Esophagus squamous epithelium (tissue), 5 donors: ENCODE results near the gene CASK. TPM values are rescaled to one million over a fixed set of nuclear protein-coding genes. Genes with fewer than 3 reads are reported as not detected.

ENCODE experiments used
- DNase-seq: peaks from one replicate; lab custom pipeline; 2025; lab: John Stamatoyannopoulos, UW
- H3K27ac ChIP-seq, 4 donors: fragments of 200-600 bp; sonication (generic); one replicate each; pipeline ENCODE4 v1.5.1; 2016 to 2019; ENCODE audit warnings: mild to moderate bottlenecking in 1 of 4
- H3K27me3 ChIP-seq, 4 donors: fragments of 200-600 bp; sonication (generic); 1 replicate in 3 of 4; 2 replicates in 1 of 4; pipeline versions ENCODE4 v1.5.1 to v1.6.0; 2017 to 2021; ENCODE audit warnings: antibody characterized with exemption in 1 of 4
- H3K36me3 ChIP-seq, 3 donors: fragments of 200-600 bp; sonication (generic); one replicate each; pipeline ENCODE4 v1.5.1; 2016 to 2019
- H3K4me1 ChIP-seq, 3 donors: fragments of 200-600 bp; sonication (generic); one replicate each; pipeline ENCODE4 v1.5.1; 2017 to 2019
- H3K4me3 ChIP-seq, 4 donors: fragments of 200-600 bp; sonication (generic); 1 replicate in 3 of 4; 2 replicates in 1 of 4; pipeline ENCODE4 v1.5.1; 2016 to 2019; ENCODE audit warnings: mild to moderate bottlenecking in 2 of 4, moderate library complexity in 1 of 4
- H3K9me3 ChIP-seq, 3 donors: fragments of 200-600 bp; sonication (generic); one replicate each; pipeline ENCODE4 v1.5.1; 2016 to 2019
- POLR2A ChIP-seq, 4 donors: fragments of 450-650 bp; IDR thresholded peaks; one replicate each; pipeline ENCODE4 v1.6.1; 2017; ENCODE audit warnings: antibody characterized with exemption in 4 of 4, mild to moderate bottlenecking in 4 of 4, moderate library complexity in 3 of 4
- WGBS, 2 donors: methylation state at CpG; one replicate each; pipeline ENCODE4 v1.1.5; 2018; 5-methylcytosine and 5-hydroxymethylcytosine counted together
- intact Hi-C: fragments of 100-400 bp; cut with DNase I; formaldehyde crosslinking; loops from one replicate; pipeline ENCODE4 v1.15.0; 2022
- total RNA-seq, 4 donors: library from RNA; depleted of rRNA; stranded (reverse); fragments of >200 nt; gene quantifications; one replicate each; pipeline ENCODE4 v1.1.0, GENCODE V29; 2016
- TF ChIP-seq, protein P1 (sequence below), 6 experiments: fragments of 450-650 bp in 4 of 6; fragments of 200-600 bp in 2 of 6; sonication (generic) in 2 of 6; IDR thresholded peaks; one replicate each; pipeline ENCODE4 v1.5.1; 2016 to 2019; ENCODE audit warnings: antibody characterized with exemption in 6 of 6, mild to moderate bottlenecking in 4 of 6, moderate library complexity in 4 of 6
- donor health status: DM: yes; HTN: yes; CAD: no.

The CASK gene
- total RNA-seq, 4 donors from 2014 or later: 32.3 to 57.4 (median 36.0) TPM

DNA sequence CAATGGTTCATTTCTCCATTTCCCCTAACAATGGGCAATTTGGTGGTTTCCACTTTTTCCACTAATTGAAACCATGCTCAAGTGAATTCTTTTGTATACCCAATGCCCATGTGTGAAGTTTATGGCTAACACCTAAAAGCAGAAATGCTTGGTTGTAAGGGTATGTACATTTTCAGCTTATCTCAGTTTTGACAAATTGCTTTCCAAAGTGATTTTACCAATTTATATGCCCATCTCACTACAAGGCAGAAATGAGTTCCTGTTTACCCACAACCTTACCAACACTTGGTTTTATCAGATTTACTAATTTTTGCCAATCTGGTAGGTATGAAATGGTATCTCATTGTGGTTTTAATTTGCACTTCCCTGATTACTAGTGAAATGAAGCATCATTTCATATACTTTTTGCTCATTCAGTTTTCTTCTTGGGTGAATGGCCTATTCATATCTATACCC lies 219.8 kb downstream of the CASK start:
- Histone ChIP-seq H3K27ac (no peak overlapping the region), H3K27me3 (no peaks in the 10 kb centered on the region), H3K4me3 (no peak overlapping the region), H3K36me3 (no peaks in the 10 kb centered on the region), H3K9me3 (no peaks in the 10 kb centered on the region), H3K4me1 (no peaks in the 10 kb centered on the region)
- no peak for DNase-seq
- no peak for TF ChIP-seq POLR2A (IDR thresholded peaks at IDR 0.05)
- TF ChIP-seq, protein P1, sequence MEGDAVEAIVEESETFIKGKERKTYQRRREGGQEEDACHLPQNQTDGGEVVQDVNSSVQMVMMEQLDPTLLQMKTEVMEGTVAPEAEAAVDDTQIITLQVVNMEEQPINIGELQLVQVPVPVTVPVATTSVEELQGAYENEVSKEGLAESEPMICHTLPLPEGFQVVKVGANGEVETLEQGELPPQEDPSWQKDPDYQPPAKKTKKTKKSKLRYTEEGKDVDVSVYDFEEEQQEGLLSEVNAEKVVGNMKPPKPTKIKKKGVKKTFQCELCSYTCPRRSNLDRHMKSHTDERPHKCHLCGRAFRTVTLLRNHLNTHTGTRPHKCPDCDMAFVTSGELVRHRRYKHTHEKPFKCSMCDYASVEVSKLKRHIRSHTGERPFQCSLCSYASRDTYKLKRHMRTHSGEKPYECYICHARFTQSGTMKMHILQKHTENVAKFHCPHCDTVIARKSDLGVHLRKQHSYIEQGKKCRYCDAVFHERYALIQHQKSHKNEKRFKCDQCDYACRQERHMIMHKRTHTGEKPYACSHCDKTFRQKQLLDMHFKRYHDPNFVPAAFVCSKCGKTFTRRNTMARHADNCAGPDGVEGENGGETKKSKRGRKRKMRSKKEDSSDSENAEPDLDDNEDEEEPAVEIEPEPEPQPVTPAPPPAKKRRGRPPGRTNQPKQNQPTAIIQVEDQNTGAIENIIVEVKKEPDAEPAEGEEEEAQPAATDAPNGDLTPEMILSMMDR (IDR thresholded peaks at IDR 0.05): no peak
- intact Hi-C loops: no loop called here

DNA sequence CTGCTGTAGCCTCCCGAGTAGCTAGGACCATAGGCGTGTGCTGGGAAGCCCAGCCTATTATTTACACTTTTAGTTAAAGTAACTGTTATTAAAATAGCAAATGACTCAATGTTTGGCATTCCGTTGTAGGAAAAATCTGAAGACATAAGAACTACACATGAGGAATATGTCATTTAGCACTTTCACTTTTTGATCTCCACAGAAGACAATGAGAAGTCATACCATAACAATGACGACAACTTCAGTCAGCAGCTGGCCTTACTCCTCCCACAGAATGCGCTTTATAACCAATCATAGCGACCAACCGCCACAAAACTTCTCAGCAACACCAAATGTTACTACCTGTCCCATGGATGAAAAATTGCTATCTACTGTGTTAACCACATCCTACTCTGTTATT lies 227.9 kb downstream of the CASK start:
- Histone ChIP-seq H3K4me1 (no peaks in the 10 kb centered on the region), H3K9me3 (no peaks in the 10 kb centered on the region), H3K4me3 (no peak overlapping the region), H3K27ac (no peak overlapping the region), H3K27me3 (no peaks in the 10 kb centered on the region), H3K36me3 (no peaks in the 10 kb centered on the region)
- no peak for DNase-seq
- intact Hi-C loops: no loop called here
- TF ChIP-seq, protein P1 (IDR thresholded peaks at IDR 0.05): no peak
- no peak for TF ChIP-seq POLR2A (IDR thresholded peaks at IDR 0.05)
- WGBS, 2 donors: 72 to 82% methylated on average over 7 of the region's 7 CpGs

DNA sequence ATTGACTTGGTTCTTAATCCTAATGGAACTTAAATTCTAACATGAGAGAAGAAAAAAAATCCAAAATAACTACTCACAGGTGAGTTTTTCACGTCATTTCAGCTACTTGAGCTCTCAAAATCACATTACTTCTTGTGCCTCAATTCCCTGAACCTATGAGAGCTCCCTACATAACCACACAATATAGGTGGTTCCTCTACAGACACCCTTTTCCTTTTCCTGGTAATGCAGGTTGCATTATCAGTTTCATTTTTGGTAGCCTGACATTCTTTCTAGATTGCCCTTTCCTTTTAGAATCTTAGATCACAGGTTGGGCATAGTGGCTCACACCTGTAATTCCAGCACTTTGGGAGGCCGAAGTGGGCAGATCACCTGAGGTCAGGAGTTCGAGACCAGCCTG lies 230.3 kb downstream of the CASK start:
- Histone ChIP-seq H3K36me3 (no peaks in the 10 kb centered on the region), H3K9me3 (no peaks in the 10 kb centered on the region), H3K4me3 (no peak overlapping the region), H3K27ac (no peak overlapping the region), H3K4me1 (no peaks in the 10 kb centered on the region), H3K27me3 (no peaks in the 10 kb centered on the region)
- intact Hi-C loops: no loop called here
- no peak for DNase-seq
- WGBS, 2 donors: 55 to 91% methylated on average over 1 of the region's 3 CpGs
- no peak for TF ChIP-seq POLR2A (IDR thresholded peaks at IDR 0.05)
- TF ChIP-seq, protein P1 (IDR thresholded peaks at IDR 0.05): no peak

DNA sequence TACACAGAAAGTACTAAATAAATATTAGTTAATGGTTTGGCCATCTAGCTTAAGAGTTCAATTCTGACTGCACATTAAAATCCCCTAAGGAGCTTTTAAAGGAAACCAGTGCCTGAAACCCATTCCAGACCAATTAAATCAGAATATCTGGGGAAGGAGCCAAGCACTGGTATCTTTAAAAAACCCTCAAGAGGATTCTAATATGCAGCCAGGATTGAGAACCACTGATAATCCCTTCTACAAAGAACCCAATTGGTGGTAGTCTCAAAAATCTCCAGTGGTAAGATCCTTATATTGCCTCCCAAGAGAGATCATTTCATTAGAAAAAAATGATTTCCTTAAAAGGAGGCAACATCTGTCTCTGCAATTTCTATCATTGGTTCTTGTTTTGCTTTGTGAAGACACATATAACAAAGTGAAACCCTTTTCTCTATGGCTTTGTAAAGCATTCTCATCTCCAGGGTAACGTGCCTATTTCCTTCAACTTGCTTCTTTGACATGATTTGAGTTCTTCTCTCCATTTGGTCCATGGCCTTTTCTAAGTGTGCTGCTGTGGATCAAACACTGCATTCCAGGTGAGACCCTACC lies 231.1 kb downstream of the CASK start:
- intact Hi-C loops: no loop called here
- Histone ChIP-seq H3K27me3 (no peaks in the 10 kb centered on the region), H3K9me3 (no peaks in the 10 kb centered on the region), H3K4me3 (no peak overlapping the region), H3K36me3 (no peaks in the 10 kb centered on the region), H3K27ac (no peak overlapping the region), H3K4me1 (no peaks in the 10 kb centered on the region)
- 40% methylated on average over 1 of the region's 1 CpG; no CpG with 5 or more reads in 1 of the 2 donors for WGBS, 2 donors
- no peak for DNase-seq
- TF ChIP-seq, protein P1 (IDR thresholded peaks at IDR 0.05): no peak
- TF ChIP-seq POLR2A (IDR thresholded peaks at IDR 0.05): no peak

DNA sequence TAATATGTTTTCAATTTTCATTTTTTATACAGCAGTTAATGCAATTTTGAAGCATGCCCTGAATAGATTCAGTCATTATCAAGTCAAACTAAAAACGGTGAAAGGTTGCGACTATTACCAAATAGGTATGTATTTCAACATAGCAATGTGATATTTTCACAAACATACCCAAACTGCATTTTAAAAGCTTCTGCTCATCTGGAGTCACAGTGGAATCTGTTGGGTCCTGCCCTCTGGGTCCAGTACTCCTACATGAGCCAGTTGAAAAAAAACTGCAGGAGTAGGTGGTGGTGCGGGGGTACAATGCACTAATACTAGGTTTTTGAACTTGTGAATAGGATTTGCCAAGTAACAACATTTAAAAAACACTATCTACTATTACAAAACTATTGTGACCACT lies 233.6 kb downstream of the CASK start:
- peak overlapping the region in 1 of 4 donors; percentile 29 for H3K27ac ChIP-seq
- intact Hi-C loops: no loop called here
- H3K4me1 ChIP-seq: no peaks in the 10 kb centered on the region
- 54 to 85% methylated on average over 2 to 3 of the region's 3 CpGs for WGBS, 2 donors
- no peaks in the 10 kb centered on the region for H3K27me3 ChIP-seq
- no peaks in the 10 kb centered on the region for H3K36me3 ChIP-seq
- no peak overlapping the region for H3K4me3 ChIP-seq
- TF ChIP-seq, protein P1 (IDR thresholded peaks at IDR 0.05): no peak
- no peak for TF ChIP-seq POLR2A (IDR thresholded peaks at IDR 0.05)
- H3K9me3 ChIP-seq: no peaks in the 10 kb centered on the region
- no peak for DNase-seq
